Sigmoid colon (tissue), 7 donors: ENCODE results near the gene RWDD3. TPM values are rescaled to one million over a fixed set of nuclear protein-coding genes. Genes with fewer than 3 reads are reported as not detected.

ENCODE experiments used
- DNase-seq: peaks from one replicate; pipeline ENCODE4 v3.0.0-alpha.2; 2019
- H3K27ac ChIP-seq, 4 donors: fragments of 200-600 bp; sonication (generic); one replicate each; pipeline ENCODE4 v1.5.1; 2016 to 2019; ENCODE audit warnings: mild to moderate bottlenecking in 1 of 4
- H3K27me3 ChIP-seq, 3 donors: fragments of 200-600 bp; sonication (generic); one replicate each; pipeline ENCODE4 v1.5.1; 2019; ENCODE audit warnings: mild to moderate bottlenecking in 1 of 3
- H3K36me3 ChIP-seq, 4 donors: fragments of 200-600 bp; sonication (generic); one replicate each; pipeline ENCODE4 v1.5.1; 2016 to 2019
- H3K4me1 ChIP-seq, 4 donors: fragments of 200-600 bp; sonication (generic); one replicate each; pipeline ENCODE4 v1.5.1; 2017 to 2019
- H3K4me3 ChIP-seq, 4 donors: fragments of 200-600 bp; sonication (generic); one replicate each; pipeline ENCODE4 v1.5.1; 2017 to 2019; ENCODE audit warnings: mild to moderate bottlenecking in 2 of 4, moderate library complexity in 1 of 4
- H3K9me3 ChIP-seq, 4 donors: fragments of 200-600 bp in 3 of 4; sonication (generic) in 3 of 4; one replicate each; pipeline versions ENCODE4 v1.5.1 to v1.6.1; 2013 to 2019
- CTCF ChIP-seq, 4 experiments: fragments of 450-650 bp in 3 of 4; fragments of 200-600 bp in 1 of 4; IDR thresholded peaks; one replicate each; pipeline ENCODE4 v1.5.1; 2016 to 2019; ENCODE audit warnings: antibody characterized with exemption in 4 of 4, mild to moderate bottlenecking in 3 of 4, moderate library complexity in 2 of 4
- EP300 ChIP-seq, 4 donors: sonication (generic); formaldehyde crosslinking; IDR thresholded peaks; one replicate each; pipeline ENCODE4 v1.6.1; 2017; ENCODE audit warnings: antibody characterized with exemption in 4 of 4
- POLR2A ChIP-seq, 2 donors: fragments of 450-650 bp; IDR thresholded peaks; one replicate each; pipeline ENCODE4 v1.6.1; 2016; ENCODE audit warnings: antibody characterized with exemption in 2 of 2, mild to moderate bottlenecking in 2 of 2, moderate library complexity in 2 of 2
- POLR2AphosphoS5 ChIP-seq, 4 donors: sonication (generic); formaldehyde crosslinking; IDR thresholded peaks; one replicate each; pipeline ENCODE4 v1.6.1; 2017; ENCODE audit warnings: antibody characterized with exemption in 4 of 4
- WGBS, 2 donors: extraction: QIAGEN DNeasy Blood & Tissue Kit; methylation state at CpG; one replicate each; pipeline ENCODE4 v1.1.7; 2013; 5-methylcytosine and 5-hydroxymethylcytosine counted together
- intact Hi-C: fragments of 100-400 bp; cut with DNase I; formaldehyde crosslinking; loops from one replicate; pipeline ENCODE4 v1.15.1; 2023
- polyA plus RNA-seq, 3 donors: library from polyadenylated mRNA; stranded (reverse); fragments of 200-250 nt; gene quantifications; one replicate each; pipeline ENCODE4 v1.2.3, GENCODE V29; 2013
- total RNA-seq, 4 donors: library from RNA; depleted of rRNA; stranded (reverse); fragments of >200 nt; gene quantifications; one replicate each; pipeline ENCODE4 v1.1.0, GENCODE V29; 2016
- donor health status: healthy with polysubstance abuse.
- donor health status: Bipolar disorder and iron deficiency.
- donor health status: healthy.

Gene RWDD3
- total and polyA plus RNA-seq, 7 donors, result 11.1 to 27.6 (median 17.1) TPM

DNA sequence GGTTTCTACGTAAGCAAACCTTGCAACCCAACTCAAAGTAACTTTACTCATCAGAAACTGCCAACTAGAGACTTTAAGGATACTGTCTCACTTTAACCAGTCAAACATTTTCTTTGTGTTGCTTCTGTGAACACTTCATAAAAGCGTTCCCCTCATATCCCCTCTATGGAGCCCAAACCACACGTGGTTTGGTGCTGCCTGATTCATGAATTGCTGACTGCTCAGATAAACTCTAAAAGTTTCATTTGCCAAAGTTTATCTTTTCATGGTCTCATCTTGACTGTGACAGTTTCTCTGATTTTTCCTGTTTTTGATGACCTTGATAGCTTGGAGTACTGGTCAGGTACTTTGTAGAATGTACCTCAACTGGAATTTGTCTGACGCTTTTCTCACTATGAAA is 14.6 kb upstream of the RWDD3 start:
- H3K27me3 ChIP-seq, result no peaks in the 10 kb centered on the region
- no peaks in the 10 kb centered on the region for H3K9me3 ChIP-seq
- H3K36me3 ChIP-seq, result no peaks in the 10 kb centered on the region
- H3K27ac ChIP-seq, result no peak overlapping the region
- no peak for DNase-seq
- no peak overlapping the region for H3K4me3 ChIP-seq
- WGBS, 2 donors, result 94 to 95% methylated on average over 4 of the region's 4 CpGs
- intact Hi-C loops, result no loop called here
- H3K4me1 ChIP-seq, result no peaks in the 10 kb centered on the region
- TF ChIP-seq POLR2A (IDR thresholded peaks at IDR 0.05), result no peak
- TF ChIP-seq CTCF (IDR thresholded peaks at IDR 0.05), result no peak
- no peak for TF ChIP-seq POLR2AphosphoS5 (IDR thresholded peaks at IDR 0.05)
- no peak for TF ChIP-seq EP300 (IDR thresholded peaks at IDR 0.05)

GRCh38 chr1:95221306-95221705 is 12.7 kb upstream of the RWDD3 start:
- Histone ChIP-seq H3K9me3 (no peaks in the 10 kb centered on the region), H3K27ac (no peak overlapping the region), H3K4me1 (no peaks in the 10 kb centered on the region), H3K4me3 (no peak overlapping the region), H3K27me3 (no peaks in the 10 kb centered on the region), H3K36me3 (no peaks in the 10 kb centered on the region)
- WGBS, 2 donors, result 89 to 95% methylated on average over 6 of the region's 6 CpGs
- intact Hi-C loops, result no loop called here
- no peak for TF ChIP-seq CTCF (IDR thresholded peaks at IDR 0.05)
- no peak for TF ChIP-seq EP300 (IDR thresholded peaks at IDR 0.05)
- no peak for TF ChIP-seq POLR2A (IDR thresholded peaks at IDR 0.05)
- no peak for TF ChIP-seq POLR2AphosphoS5 (IDR thresholded peaks at IDR 0.05)
- DNase-seq, result no peak

GRCh38 chr1:95222629-95223028 is 11.4 kb upstream of the RWDD3 start:
- no peaks in the 10 kb centered on the region for H3K27me3 ChIP-seq
- no peak overlapping the region for H3K4me3 ChIP-seq
- no peak for DNase-seq
- intact Hi-C loops, result no loop called here
- H3K27ac ChIP-seq, result no peak overlapping the region
- TF ChIP-seq POLR2A (IDR thresholded peaks at IDR 0.05) (no peak), POLR2AphosphoS5 (IDR thresholded peaks at IDR 0.05) (no peak), CTCF (IDR thresholded peaks at IDR 0.05) (no peak), EP300 (IDR thresholded peaks at IDR 0.05) (no peak)
- no peaks in the 10 kb centered on the region for H3K4me1 ChIP-seq
- no peaks in the 10 kb centered on the region for H3K36me3 ChIP-seq
- WGBS, 2 donors, result 23 to 73% methylated on average over 2 of the region's 2 CpGs
- no peaks in the 10 kb centered on the region for H3K9me3 ChIP-seq

DNA sequence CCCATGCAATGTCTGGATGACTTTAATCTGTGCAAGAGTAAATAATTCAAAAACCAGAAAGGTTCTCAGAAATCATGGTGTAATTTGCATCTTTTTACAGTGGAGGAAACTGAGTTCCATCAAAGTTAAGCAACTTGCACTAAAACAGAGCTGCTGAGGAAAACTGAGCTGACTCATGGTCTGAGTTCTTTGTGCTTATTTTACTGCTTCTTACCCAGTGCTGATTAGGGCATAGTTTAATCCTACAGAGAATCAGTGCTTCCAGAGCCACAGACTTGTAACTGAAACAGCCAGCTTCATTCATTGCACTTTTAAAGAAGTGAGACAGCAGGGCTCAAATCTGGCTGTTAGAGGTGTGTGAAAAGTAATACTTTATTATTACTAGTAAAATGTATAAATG is 10.9 kb upstream of the RWDD3 start:
- TF ChIP-seq POLR2AphosphoS5 (IDR thresholded peaks at IDR 0.05), result no peak
- TF ChIP-seq EP300 (IDR thresholded peaks at IDR 0.05), result no peak
- TF ChIP-seq CTCF (IDR thresholded peaks at IDR 0.05), result no peak
- no peak for TF ChIP-seq POLR2A (IDR thresholded peaks at IDR 0.05)
- Histone ChIP-seq H3K36me3 (no peaks in the 10 kb centered on the region), H3K4me1 (no peaks in the 10 kb centered on the region), H3K4me3 (no peak overlapping the region), H3K9me3 (no peaks in the 10 kb centered on the region), H3K27ac (no peak overlapping the region), H3K27me3 (no peaks in the 10 kb centered on the region)
- intact Hi-C loops, result no loop called here
- no peak for DNase-seq
